ENCODE measurements around the gene LAMA3. TPM values are rescaled to one million over a fixed set of nuclear protein-coding genes. Genes with fewer than 3 reads are reported as not detected.
"Not testable (repeated sequence)": the region's sequence is repeated elsewhere in the genome, so short reads cannot be mapped to it uniquely, and the experiment has no call there.

The LAMA3 gene
- total RNA-seq, 1 donor from 2014 or later, result 106 TPM

GRCh38 chr18:23740105-23740830 lies 51.0 kb downstream of the LAMA3 start:
- Histone ChIP-seq H3K36me3 (no peaks in the 10 kb centered on the region), H3K27me3 (no peaks in the 10 kb centered on the region), H3K4me1 (peaks cover 22% of the 10 kb centered on the region), H3K9me3 (no peaks in the 10 kb centered on the region), H3K4me3 (no peak overlapping the region), H3K27ac (peak overlapping the region; percentile 59)
- intact Hi-C loops (cut with DNase I), result no loop called here
- DNase-seq (ENCODE audit: extremely low spot score in 2 of 2), result no peak
- TF ChIP-seq, protein P1, sequence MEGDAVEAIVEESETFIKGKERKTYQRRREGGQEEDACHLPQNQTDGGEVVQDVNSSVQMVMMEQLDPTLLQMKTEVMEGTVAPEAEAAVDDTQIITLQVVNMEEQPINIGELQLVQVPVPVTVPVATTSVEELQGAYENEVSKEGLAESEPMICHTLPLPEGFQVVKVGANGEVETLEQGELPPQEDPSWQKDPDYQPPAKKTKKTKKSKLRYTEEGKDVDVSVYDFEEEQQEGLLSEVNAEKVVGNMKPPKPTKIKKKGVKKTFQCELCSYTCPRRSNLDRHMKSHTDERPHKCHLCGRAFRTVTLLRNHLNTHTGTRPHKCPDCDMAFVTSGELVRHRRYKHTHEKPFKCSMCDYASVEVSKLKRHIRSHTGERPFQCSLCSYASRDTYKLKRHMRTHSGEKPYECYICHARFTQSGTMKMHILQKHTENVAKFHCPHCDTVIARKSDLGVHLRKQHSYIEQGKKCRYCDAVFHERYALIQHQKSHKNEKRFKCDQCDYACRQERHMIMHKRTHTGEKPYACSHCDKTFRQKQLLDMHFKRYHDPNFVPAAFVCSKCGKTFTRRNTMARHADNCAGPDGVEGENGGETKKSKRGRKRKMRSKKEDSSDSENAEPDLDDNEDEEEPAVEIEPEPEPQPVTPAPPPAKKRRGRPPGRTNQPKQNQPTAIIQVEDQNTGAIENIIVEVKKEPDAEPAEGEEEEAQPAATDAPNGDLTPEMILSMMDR (IDR thresholded peaks at IDR 0.05), result no peak
- TF ChIP-seq POLR2A (IDR thresholded peaks at IDR 0.05) (no peak), POLR2AphosphoS5 (IDR thresholded peaks at IDR 0.05; ENCODE audit: insufficient read depth in 1 of 2, low read depth in 1 of 2) (no peak)

DNA sequence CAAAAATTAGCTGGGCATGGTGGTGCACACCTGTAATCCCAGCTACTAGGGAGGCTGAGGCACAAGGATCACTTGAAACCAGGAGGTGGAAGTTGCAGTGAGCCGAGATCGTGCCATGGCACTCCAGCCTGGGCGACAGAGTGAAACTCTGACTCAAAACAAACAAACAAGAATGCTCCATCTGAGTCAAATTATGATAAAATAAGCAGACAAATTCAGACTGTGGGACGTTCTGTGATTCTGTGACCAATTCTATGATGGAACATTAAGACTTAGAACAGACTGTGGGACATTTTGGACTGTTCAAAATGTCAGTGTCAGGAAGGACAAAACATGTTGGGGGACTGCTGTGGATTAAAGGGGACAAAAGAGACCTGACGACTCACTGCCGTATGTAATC lies 52.7 kb downstream of the LAMA3 start:
- H3K27me3 ChIP-seq; H3K27ac ChIP-seq; intact Hi-C loops (cut with DNase I); H3K9me3 ChIP-seq; DNase-seq (ENCODE audit: extremely low spot score in 2 of 2); H3K36me3 ChIP-seq; H3K4me3 ChIP-seq: not testable (repeated sequence)
- peaks cover 17% of the 10 kb centered on the region for H3K4me1 ChIP-seq

DNA sequence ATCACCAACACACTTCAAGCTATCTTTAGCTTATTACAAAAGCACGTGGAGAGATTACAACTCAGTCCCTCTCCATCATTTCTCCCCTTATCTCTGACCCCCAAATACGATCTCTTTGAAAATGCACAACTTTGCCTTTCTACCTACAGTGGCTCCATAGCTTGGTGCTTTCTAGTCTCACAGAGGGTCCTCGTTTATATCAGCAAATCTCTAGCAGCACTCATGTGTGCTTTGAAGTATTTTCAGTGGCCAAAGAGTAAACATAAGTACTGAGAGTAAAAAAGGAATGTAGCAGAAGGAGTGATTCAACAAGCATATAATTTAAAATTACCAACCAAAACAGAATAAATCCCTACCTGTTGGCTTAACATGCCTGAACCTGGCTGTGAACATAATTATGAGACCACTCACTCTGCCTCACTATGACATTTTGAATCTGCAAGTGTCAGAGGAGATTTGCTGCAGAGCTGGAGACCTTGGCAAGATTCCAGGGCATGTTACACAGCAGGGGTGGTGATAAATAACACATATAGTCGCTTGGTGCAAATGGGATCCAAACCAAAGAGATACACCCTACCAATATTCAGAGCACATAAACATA lies 54.6 kb downstream of the LAMA3 start:
- H3K36me3 ChIP-seq, result no peaks in the 10 kb centered on the region
- no peak for TF ChIP-seq POLR2AphosphoS5 (IDR thresholded peaks at IDR 0.05; ENCODE audit: insufficient read depth in 1 of 2, low read depth in 1 of 2)
- TF ChIP-seq POLR2A (IDR thresholded peaks at IDR 0.05), result no peak
- TF ChIP-seq, protein P1 (IDR thresholded peaks at IDR 0.05), result no peak
- H3K27me3 ChIP-seq, result no peaks in the 10 kb centered on the region
- DNase-seq (ENCODE audit: extremely low spot score in 2 of 2), result no peak
- no peak overlapping the region for H3K4me3 ChIP-seq
- peaks cover 8% of the 10 kb centered on the region for H3K4me1 ChIP-seq
- H3K27ac ChIP-seq, result no peak overlapping the region
- intact Hi-C loops (cut with DNase I), result no loop called here
- no peaks in the 10 kb centered on the region for H3K9me3 ChIP-seq

DNA sequence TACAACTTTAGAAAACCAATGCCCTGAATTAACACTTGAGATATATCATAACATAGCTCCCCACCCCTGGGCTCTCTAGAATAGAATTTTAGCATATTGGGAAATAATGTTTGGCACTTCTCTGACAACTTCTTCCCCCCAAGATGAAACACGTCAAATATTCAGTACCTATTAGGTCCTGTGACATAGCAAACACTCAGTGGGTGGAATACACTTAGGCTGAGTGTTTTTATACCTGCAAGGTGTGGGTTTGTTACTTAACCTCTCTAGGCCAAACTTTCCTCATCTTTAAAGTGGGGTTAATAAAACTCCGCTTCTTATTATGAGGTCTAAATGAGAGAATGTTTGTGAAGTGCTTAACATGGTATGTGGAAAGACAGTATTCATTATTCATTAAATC lies 56.1 kb downstream of the LAMA3 start:
- no peak for TF ChIP-seq POLR2A (IDR thresholded peaks at IDR 0.05)
- TF ChIP-seq POLR2AphosphoS5 (IDR thresholded peaks at IDR 0.05; ENCODE audit: insufficient read depth in 1 of 2, low read depth in 1 of 2), result no peak
- TF ChIP-seq, protein P1 (IDR thresholded peaks at IDR 0.05), result no peak
- H3K27me3 ChIP-seq, result no peaks in the 10 kb centered on the region
- no peaks in the 10 kb centered on the region for H3K36me3 ChIP-seq
- no peaks in the 10 kb centered on the region for H3K4me1 ChIP-seq
- no peak for DNase-seq (ENCODE audit: extremely low spot score in 2 of 2)
- no peaks in the 10 kb centered on the region for H3K9me3 ChIP-seq
- no peak overlapping the region for H3K27ac ChIP-seq
- H3K4me3 ChIP-seq, result no peak overlapping the region
- intact Hi-C loops (cut with DNase I), result no loop called here

DNA sequence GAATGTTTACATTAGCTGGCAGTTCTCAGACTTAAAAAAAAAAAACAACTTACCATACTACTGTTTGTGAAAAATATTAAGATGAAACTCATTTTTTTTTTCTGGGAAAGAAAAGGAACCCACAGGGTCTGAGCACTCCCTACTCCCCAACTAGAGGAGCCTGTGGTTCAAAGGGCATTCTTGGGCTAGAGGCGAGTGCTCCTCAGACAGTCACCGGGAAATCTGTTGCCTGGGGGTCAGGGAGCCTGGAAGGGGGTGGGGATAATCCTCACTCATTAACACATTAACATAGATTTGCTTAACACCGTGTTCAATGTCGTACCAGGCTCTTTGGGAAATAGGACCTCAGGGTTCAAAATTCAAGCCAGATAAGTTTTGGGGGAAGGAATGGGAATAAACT lies 57.6 kb downstream of the LAMA3 start:
- H3K27me3 ChIP-seq, result no peaks in the 10 kb centered on the region
- no peaks in the 10 kb centered on the region for H3K4me1 ChIP-seq
- DNase-seq (ENCODE audit: extremely low spot score in 2 of 2), result peak in 1 of 2 donors; percentile 91
- no peaks in the 10 kb centered on the region for H3K36me3 ChIP-seq
- no peaks in the 10 kb centered on the region for H3K9me3 ChIP-seq
- intact Hi-C loops (cut with DNase I), result no loop called here
- TF ChIP-seq POLR2AphosphoS5 (IDR thresholded peaks at IDR 0.05; ENCODE audit: insufficient read depth in 1 of 2, low read depth in 1 of 2) (no peak), POLR2A (IDR thresholded peaks at IDR 0.05) (no peak)
- TF ChIP-seq, protein P1 (IDR thresholded peaks at IDR 0.05), result no peak
- H3K4me3 ChIP-seq, result no peak overlapping the region
- no peak overlapping the region for H3K27ac ChIP-seq
